HTR-8/SVneo (cell line): ENCODE results near the gene ATG9B.

ENCODE experiments used
- DNase-seq: peaks from one replicate; pipeline ENCODE4 v3.0.0; 2011; ENCODE audit warnings: low spot score, mixed read lengths; ENCODE audit not compliant: insufficient read length
- FAIRE-seq: peaks from 2 replicates; lab custom pipeline; 2011; peaks lifted over from hg19 to GRCh38; lab: Jason Lieb, UNC

ATG9B gene

GRCh38 chr7:150971242-150972022, 52.9 kb downstream of the ATG9B start:
- no peak for DNase-seq
- no peak for FAIRE-seq

DNA sequence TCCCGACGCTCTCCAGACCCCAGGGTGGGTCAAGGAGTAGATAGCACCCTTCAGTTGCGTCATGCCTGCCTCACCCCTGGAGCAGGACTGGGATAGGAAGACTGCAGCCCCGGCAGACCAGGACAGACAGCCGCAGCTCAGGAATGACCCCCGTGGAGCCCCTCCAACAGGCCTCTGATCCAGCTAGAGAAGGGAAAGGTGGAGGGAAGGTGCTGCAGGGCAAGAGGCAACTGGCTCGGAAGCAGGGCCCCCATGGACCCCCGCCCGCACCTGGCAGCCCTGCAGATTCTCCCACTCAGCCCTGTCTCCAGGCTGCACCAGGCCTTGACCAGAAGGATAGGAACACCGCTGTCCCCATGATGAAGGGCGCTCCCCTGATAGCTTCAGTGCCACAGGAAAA, 53.9 kb downstream of the ATG9B start:
- DNase-seq: no peak
- no peak for FAIRE-seq

- FAIRE-seq (no peak), DNase-seq (no peak)
Observed at GRCh38 chr7:150969475-150969874, 54.8 kb downstream of the ATG9B start.

GRCh38 chr7:150968734-150969372, 55.4 kb downstream of the ATG9B start:
- DNase-seq (no peak), FAIRE-seq (no peak)

GRCh38 chr7:150968056-150968733, 56.1 kb downstream of the ATG9B start:
- FAIRE-seq (no peak), DNase-seq (no peak)

DNA sequence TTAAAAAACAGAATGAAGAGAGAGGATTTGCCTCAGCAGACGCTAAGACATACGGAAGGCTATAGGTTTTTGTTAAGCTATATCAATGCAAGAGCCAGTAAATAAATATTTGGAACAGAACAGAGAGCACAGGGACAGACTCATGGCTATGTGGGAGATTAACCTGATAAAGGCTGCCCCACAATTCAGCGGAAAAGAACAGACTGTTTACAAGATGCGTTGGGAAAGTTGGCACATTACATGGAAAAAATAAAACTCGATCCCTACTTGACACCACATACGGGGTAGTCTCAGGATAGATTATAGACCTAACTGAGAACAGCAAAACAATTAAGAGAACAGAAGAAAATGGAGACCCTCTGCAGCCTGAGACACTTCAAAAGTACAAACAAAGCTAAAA, 56.9 kb downstream of the ATG9B start:
- FAIRE-seq: no peak

DNA sequence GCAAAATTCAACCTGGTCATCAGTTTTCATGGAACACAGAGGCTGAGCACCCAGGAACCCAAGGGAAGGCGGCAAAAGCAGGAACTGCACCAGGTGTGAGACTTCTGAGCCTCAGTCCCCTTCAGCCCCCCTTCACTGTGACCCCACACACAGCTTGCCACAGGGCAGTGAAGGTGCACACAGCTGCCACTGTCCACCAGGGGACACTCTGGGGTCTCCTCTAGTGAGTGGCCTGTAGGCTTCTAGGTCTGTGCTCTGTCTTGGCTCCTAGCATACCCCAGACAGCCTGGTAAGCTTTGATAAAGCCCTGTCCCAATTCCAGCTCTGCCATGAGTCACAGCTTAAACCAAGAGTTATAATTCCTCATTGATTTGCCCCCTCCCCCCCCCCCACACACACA, 58.3 kb downstream of the ATG9B start:
- DNase-seq (no peak), FAIRE-seq (no peak)

More for the DNA sequence above, 56.9 kb downstream of the ATG9B start:
- no peak for DNase-seq

DNA sequence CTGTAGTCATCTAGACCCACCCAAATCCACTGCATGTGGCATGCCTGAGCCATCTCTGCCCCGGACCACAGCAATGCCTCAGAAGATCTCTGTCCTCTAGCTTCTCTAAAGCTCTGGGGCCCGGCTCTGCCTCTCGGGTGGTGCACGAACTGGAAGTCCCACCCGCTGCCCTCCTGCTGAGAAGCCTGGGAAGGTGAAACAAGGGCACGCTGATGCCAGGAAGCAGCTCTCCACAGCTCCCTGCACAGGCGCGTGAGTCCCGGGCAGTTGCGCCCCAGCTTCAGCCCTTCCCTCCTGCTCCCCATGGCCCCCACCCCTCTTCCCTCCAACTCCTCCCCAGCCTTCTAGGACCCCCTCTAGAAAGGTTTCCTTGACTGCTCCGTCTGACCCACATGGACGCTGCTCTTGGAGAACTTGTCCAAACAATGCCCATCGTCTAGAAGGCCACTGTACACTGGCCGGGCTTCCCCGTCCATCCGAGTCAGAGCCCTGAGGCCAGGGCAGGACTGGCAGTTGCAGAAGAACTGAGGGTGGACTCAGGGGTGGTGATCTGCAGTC, 58.9 kb downstream of the ATG9B start:
- no peak for DNase-seq
- no peak for FAIRE-seq
